PFSK-1 (cell line): ENCODE data around the gene STC2.

Experiments used
- FOXP2 ChIP-seq: optimal IDR thresholded peaks from 2 replicates; pipeline ENCODE3; 2011; ENCODE audit warnings: borderline replicate concordance, control low read depth, inconsistent platforms; ENCODE audit not compliant: insufficient read depth; ENCODE audit errors: extremely low read length, extremely low read depth
- POLR2AphosphoS5 ChIP-seq: IDR thresholded peaks from 2 replicates; pipeline ENCODE4 v1.6.1; 2012; ENCODE audit warnings: low read depth, mild to moderate bottlenecking, control low read depth, low read length, moderate library complexity
- SIN3A ChIP-seq: IDR thresholded peaks from 2 replicates; pipeline ENCODE4 v1.6.1; 2012; ENCODE audit warnings: mild to moderate bottlenecking, low read length, moderate library complexity, borderline replicate concordance; ENCODE audit not compliant: insufficient read depth
- TAF1 ChIP-seq: IDR thresholded peaks from 2 replicates; pipeline ENCODE4 v1.6.1; 2012; ENCODE audit warnings: low read length, control low read depth, borderline replicate concordance; ENCODE audit not compliant: insufficient read depth
- TF ChIP-seq, protein P1 (sequence below), 2 experiments: IDR thresholded peaks; 2 replicates each; pipeline versions ENCODE4 v1.6.1 to v1.8.0; 2011 to 2012; ENCODE audit warnings: low read depth in 2 of 2, low read length in 2 of 2, control low read depth in 1 of 2, inconsistent platforms in 1 of 2, mild to moderate bottlenecking in 1 of 2, moderate library complexity in 1 of 2; ENCODE audit not compliant: insufficient read depth in 1 of 2

STC2 gene

DNA sequence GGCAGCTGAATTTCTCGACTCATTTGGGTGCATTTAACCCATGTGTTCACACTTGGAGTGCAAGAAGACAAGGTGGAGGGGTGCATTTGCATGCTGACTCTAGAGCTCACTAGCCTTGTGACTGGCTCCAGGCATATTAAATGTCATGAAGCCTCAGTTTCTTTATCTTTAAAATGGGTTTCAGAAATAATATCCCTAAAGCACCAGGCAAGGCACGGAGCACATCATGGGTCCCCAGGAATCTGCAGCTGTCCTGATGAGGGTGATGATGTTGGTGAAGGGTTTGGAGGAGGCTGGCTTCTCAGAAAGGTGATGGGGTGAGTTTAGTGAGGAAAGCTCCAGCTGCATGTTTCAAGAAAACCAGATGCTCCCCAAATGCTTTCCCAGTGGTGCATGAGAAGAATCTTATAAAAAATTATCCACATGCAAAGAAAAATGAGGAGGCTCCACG is 14.8 kb downstream of the STC2 start:
- TF ChIP-seq POLR2AphosphoS5 = no peak
- TF ChIP-seq SIN3A = no peak
- TF ChIP-seq FOXP2 = no peak
- no peak for TF ChIP-seq TAF1
- TF ChIP-seq, protein P1, sequence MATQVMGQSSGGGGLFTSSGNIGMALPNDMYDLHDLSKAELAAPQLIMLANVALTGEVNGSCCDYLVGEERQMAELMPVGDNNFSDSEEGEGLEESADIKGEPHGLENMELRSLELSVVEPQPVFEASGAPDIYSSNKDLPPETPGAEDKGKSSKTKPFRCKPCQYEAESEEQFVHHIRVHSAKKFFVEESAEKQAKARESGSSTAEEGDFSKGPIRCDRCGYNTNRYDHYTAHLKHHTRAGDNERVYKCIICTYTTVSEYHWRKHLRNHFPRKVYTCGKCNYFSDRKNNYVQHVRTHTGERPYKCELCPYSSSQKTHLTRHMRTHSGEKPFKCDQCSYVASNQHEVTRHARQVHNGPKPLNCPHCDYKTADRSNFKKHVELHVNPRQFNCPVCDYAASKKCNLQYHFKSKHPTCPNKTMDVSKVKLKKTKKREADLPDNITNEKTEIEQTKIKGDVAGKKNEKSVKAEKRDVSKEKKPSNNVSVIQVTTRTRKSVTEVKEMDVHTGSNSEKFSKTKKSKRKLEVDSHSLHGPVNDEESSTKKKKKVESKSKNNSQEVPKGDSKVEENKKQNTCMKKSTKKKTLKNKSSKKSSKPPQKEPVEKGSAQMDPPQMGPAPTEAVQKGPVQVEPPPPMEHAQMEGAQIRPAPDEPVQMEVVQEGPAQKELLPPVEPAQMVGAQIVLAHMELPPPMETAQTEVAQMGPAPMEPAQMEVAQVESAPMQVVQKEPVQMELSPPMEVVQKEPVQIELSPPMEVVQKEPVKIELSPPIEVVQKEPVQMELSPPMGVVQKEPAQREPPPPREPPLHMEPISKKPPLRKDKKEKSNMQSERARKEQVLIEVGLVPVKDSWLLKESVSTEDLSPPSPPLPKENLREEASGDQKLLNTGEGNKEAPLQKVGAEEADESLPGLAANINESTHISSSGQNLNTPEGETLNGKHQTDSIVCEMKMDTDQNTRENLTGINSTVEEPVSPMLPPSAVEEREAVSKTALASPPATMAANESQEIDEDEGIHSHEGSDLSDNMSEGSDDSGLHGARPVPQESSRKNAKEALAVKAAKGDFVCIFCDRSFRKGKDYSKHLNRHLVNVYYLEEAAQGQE (IDR thresholded peaks at IDR 0.05; ENCODE audit: insufficient read depth in 1 of 2, low read depth in 2 of 2, low read length in 2 of 2) = no peak

DNA sequence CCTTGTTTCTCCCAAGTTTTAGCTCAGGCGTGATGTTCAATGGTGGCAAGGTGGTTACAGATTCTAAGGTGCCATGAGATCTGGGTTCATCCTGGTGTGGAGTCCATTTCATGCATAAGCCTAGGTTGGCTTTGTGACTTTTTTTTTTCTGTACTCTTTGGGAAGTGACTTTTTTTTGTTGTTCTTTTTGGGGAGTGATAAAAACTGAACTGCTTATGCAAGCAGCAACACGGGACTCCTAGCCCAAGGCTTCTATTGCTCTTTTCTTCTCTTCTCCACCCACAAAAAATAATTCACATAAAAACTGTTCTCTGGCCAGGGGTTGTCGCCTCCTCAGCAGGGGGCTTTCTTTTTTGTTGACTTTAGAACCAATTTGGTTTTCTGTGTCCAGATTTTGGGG is 15.4 kb downstream of the STC2 start:
- no peak for TF ChIP-seq FOXP2
- TF ChIP-seq TAF1 = no peak
- no peak for TF ChIP-seq POLR2AphosphoS5
- TF ChIP-seq, protein P1 (IDR thresholded peaks at IDR 0.05; ENCODE audit: insufficient read depth in 1 of 2, low read depth in 2 of 2, low read length in 2 of 2) = no peak
- TF ChIP-seq SIN3A = no peak

DNA sequence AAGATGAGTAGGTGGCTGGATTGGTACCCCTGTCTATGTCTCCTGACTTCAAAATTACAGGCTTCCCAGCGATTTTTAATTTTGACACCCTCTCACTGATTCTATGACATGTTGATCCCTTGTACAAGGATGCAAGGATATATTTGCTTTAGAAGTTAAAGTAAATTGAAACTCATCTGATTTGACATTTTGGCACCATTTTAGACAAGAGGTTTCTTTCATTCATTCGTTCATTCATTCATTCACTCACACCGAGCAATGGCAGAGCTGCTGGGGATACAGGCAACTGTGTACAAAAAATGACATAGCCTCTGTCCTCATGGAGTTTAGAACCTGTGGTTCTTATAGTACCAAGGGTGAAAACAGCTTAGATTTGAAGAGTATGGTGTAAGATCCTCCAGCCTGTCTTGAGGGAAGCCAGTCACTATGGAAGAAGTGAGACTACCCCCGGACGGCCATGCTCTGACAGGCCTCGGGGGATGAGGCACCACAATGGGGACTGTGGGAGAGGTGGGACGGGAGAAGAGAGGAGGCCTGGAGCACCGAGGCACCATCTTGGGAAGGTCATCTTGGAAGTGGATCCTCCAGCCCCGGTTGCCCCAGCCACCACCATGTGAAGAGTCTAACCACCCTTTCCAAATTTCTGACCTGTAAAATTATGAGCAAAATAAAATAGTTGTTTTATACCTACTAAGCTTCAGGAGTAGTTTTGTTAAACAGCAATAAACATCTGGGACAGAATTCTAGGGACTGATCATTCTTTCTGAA is 16.2 kb downstream of the STC2 start:
- TF ChIP-seq POLR2AphosphoS5 = no peak
- TF ChIP-seq FOXP2 = no peak

DNA sequence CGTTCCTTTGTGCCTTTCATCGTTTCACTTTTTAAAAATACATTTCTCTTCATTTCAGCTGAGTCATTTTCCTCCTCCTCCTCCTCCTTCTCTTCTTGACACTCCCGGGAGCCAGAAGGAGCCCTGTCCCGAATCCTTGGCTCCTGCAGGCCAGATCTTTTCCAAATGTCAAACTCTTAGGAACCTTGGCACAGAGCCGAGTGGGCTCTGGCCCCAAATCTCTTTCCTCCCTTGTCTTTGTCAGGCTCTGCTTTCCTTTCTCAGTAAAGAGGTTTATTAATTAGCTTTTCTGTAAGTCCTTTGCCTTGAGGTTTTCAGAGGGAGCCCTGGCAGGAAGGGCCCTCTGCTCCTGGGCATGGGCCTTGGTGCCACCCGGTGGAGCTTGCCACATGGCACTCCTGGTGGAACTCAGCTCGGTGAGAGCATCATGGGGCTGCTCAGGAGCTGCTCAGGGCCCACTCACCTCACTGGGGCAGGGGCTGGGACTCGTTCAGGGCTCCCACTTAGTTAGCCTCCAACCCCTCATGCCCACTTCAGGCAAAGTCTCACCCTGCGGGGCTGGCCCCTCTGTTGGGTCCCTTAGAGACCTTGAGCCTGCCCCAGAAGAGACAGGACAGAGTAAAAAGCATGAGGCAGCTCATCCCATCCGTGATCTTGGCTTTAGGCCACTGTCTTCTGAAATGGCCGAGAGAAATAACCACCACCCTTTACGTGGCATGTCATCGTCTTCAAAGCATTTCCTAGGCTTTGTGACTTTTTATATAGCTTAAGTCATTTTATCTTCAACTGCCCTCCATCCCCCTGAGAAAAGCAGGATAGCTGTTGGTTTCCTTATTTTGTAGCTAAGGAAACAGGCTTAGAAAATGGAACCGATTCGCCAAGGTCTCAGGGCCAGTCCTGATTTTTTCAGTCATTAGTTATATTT is 17.1 kb downstream of the STC2 start:
- TF ChIP-seq TAF1 (no peak), FOXP2 (no peak), SIN3A (no peak)

DNA sequence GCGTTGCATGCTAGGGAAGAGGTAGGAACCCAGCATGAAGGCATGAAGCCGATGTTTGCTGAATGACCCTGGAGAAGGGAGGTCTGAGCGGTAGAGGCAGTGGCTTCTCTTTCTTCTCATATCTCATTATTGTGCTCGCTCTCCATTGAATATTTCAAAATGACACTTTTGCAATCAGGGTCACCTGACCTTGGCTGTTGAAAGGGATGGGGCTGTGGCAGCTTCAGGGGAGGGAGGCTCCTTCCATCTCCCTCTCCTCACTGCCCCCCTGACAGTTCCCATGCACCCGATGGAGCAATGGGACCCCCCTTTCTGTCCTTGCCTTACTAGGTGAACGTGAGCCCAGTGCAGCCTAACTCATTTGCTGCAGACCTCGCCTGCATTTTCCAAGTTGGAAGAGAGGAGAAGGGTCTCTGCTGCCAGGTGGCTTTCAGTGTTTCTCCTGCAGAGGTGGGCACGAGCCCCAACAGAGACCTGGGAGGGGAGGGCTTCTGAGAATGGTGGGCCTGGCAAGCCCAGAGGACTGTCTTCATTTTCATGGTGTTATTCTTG is 17.9 kb downstream of the STC2 start:
- TF ChIP-seq, protein P1 (IDR thresholded peaks at IDR 0.05; ENCODE audit: insufficient read depth in 1 of 2, low read depth in 2 of 2, low read length in 2 of 2) = no peak
- TF ChIP-seq TAF1 (no peak), POLR2AphosphoS5 (no peak), SIN3A (no peak), FOXP2 (no peak)
